Mucosa of descending colon (tissue), 3 donors: ENCODE data around the gene OR10H5. TPM values are rescaled to one million over a fixed set of nuclear protein-coding genes. Genes with fewer than 3 reads are reported as not detected.

Experiments used
- ATAC-seq: fragments of 200-7000 bp; cut with Tn5 transposase; one replicate; pipeline ENCODE4 v1.9.1; 2020; ENCODE audit warnings: mild to moderate bottlenecking, moderate library complexity
- DNase-seq, 3 donors: peaks; one replicate each; pipeline ENCODE4 v3.0.0-alpha.2; 2020
- H3K36me3 ChIP-seq: fragments of 200-600 bp; one replicate; pipeline ENCODE4 v1.8.0; 2021; ENCODE audit warnings: low read depth, mild to moderate bottlenecking
- H3K4me1 ChIP-seq: fragments of 200-600 bp; one replicate; pipeline ENCODE4 v1.8.0; 2021; ENCODE audit warnings: low read depth, mild to moderate bottlenecking
- H3K4me3 ChIP-seq: fragments of 200-600 bp; one replicate; pipeline ENCODE4 v1.8.0; 2021; ENCODE audit warnings: mild to moderate bottlenecking
- H3K9me3 ChIP-seq: fragments of 200-600 bp; one replicate; pipeline ENCODE4 v1.8.0; 2021; ENCODE audit warnings: mild to moderate bottlenecking
- intact Hi-C, 2 donors: fragments of 100-400 bp; cut with DNase I in 1 of 2; cut with micrococcal nuclease in 1 of 2; formaldehyde crosslinking; loops; one replicate each; pipeline versions ENCODE4 v1.11.0 to v1.11.1; 2022; cut with DNase I, micrococcal nuclease
- total RNA-seq, 3 donors: library from RNA; stranded (reverse); fragmentation: NEBNext Ultra II Directional in 2 of 3; extraction: Animal tissue kit (Norgen Biotek cat#: 25700) in 2 of 3; gene quantifications; one replicate each; pipeline versions ENCODE4 v1.2.1 to v1.2.4, GENCODE V29; 2021 to 2023
- TF ChIP-seq, protein P1 (sequence below): fragments of 200-600 bp; IDR thresholded peaks from one replicate; pipeline ENCODE4 v1.8.0; 2022; ENCODE audit warnings: antibody characterized with exemption, mild to moderate bottlenecking
- donor health status: DM: no; HTN: no; CAD: no; lungs with moderate emphysema.
- donor health status: DM: no; HTN: no; CAD: no.
- donor health status: DM: no; HTN: yes; CAD: no.

Gene OR10H5
- total RNA-seq, 3 donors from 2014 or later: not detected

DNA sequence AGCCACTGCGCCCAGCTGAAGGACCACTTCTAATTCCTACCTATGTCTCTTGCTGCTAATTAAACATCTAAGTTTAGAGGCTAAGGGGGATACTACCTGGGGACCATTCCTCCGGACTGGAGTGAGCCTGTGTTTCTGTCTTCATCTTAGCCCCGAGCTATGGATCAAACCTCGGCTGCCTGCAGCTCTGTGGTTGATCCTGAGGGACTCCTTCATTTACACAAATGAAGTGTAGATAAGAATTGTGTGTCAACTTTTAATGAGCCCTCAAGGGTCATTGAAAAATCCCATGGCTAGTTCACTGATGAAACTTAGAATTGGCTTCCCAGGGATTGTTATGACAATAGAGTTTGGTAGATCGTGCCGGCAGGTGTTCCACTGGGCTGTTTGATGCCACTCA, 59.5 kb downstream of the OR10H5 start:
- DNase-seq: no peak
- intact Hi-C loops: no loop called here
- TF ChIP-seq, protein P1, sequence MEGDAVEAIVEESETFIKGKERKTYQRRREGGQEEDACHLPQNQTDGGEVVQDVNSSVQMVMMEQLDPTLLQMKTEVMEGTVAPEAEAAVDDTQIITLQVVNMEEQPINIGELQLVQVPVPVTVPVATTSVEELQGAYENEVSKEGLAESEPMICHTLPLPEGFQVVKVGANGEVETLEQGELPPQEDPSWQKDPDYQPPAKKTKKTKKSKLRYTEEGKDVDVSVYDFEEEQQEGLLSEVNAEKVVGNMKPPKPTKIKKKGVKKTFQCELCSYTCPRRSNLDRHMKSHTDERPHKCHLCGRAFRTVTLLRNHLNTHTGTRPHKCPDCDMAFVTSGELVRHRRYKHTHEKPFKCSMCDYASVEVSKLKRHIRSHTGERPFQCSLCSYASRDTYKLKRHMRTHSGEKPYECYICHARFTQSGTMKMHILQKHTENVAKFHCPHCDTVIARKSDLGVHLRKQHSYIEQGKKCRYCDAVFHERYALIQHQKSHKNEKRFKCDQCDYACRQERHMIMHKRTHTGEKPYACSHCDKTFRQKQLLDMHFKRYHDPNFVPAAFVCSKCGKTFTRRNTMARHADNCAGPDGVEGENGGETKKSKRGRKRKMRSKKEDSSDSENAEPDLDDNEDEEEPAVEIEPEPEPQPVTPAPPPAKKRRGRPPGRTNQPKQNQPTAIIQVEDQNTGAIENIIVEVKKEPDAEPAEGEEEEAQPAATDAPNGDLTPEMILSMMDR: no peak
- no peaks in the 10 kb centered on the region for H3K4me1 ChIP-seq
- H3K9me3 ChIP-seq: no peaks in the 10 kb centered on the region
- no peak for ATAC-seq
- no peaks in the 10 kb centered on the region for H3K36me3 ChIP-seq
- H3K4me3 ChIP-seq: no peak overlapping the region

GRCh38 chr19:15850385-15850784, 62.9 kb downstream of the OR10H5 start:
- no peaks in the 10 kb centered on the region for H3K4me1 ChIP-seq
- no peaks in the 10 kb centered on the region for H3K9me3 ChIP-seq
- intact Hi-C loops: no loop called here
- H3K36me3 ChIP-seq: no peaks in the 10 kb centered on the region
- no peak overlapping the region for H3K4me3 ChIP-seq
- DNase-seq: no peak
- TF ChIP-seq, protein P1: no peak
- ATAC-seq: no peak

Other genes with a start within 250 kb of the OR10H5 start
- gene CYP4F8, start 172.4 kb upstream of the OR10H5 start, total RNA-seq: not detected
- gene CYP4F3, start 146.8 kb upstream of the OR10H5 start, total RNA-seq: 1 to 10 TPM; 2.7 to 7.8 (median 4.3) TPM
- gene CYP4F12, start 114.6 kb upstream of the OR10H5 start, total RNA-seq: 100 to 1,000 TPM in 1 of 3 donors, 10 to 100 TPM in 2; 62.8 to 179 (median 70.5) TPM
- gene OR10H2, start 59.6 kb upstream of the OR10H5 start, total RNA-seq: not detected
- gene OR10H3, start 49.7 kb upstream of the OR10H5 start, total RNA-seq: not detected
- under 1 TPM; 0.06 to 0.07 (median 0.06) TPM for gene OR10H1, start 28.0 kb downstream of the OR10H5 start, total RNA-seq
- gene CYP4F2, start 110.4 kb downstream of the OR10H5 start, total RNA-seq: 1 to 10 TPM; 1.6 to 9.1 (median 8.6) TPM
- 10 to 100 TPM in 1 of 3 donors, 1 to 10 TPM in 2; 2.1 to 13.1 (median 8.8) TPM for gene CYP4F11, start 146.9 kb downstream of the OR10H5 start, total RNA-seq
- not detected for gene OR10H4, start 161.3 kb downstream of the OR10H5 start, total RNA-seq